Measurements from ENCODE around the gene C2CD4C.

The C2CD4C gene

DNA sequence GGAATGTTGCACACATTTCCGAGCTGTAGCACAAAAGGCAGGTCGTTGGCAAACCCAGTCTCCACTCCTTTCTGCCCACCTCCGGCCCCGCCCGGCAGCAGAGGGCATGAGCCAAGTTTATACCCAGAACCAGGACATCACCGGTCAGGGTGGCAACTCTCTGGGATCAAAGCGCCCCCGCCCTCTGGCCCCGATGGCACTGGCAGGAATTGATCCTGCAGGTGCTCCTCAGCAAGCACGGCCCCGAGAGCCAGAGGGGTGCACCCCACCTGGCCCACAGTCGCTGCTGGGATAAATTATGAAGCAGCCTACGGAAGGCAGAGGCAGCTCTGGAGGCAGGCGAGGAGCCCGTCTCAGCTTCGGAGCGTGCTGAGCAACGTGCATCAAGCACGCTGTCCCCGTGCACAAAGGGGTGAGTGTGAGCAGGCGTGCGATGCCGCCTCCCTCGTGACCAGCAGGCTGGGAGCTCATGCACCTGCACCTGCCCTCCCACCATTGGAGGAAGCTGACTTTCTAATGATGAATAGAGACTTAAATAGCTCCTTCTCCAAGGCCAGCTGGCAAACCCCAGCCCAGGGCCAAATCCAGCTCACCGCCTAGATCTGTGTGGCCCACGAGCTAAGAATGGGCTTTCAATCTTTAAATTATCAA lies 26.2 kb upstream of the C2CD4C start:
- Histone ChIP-seq H4K20me1 (ENCODE audit: insufficient read depth, low read length) (no peaks in the 10 kb centered on the region; the same call in 1 of the 2 replicates), H3K27me3 (ENCODE audit: insufficient read depth, low read length, poor library complexity) (no peaks in the 10 kb centered on the region), H3K36me3 (ENCODE audit: insufficient read depth, low read length) (no peaks in the 10 kb centered on the region), H3K4me2 (ENCODE audit: insufficient read depth, low read length) (no peak overlapping the region), H3K27ac (ENCODE audit: low read length) (no peak overlapping the region), H3K9me3 (ENCODE audit: insufficient read depth, low read length, severe bottlenecking) (no peaks in the 10 kb centered on the region), H3K79me2 (ENCODE audit: insufficient read depth, low read length) (no peaks in the 10 kb centered on the region), H3K4me1 (ENCODE audit: insufficient read depth, low read length) (no peaks in the 10 kb centered on the region), H2AFZ (ENCODE audit: low read depth, low read length) (no peak overlapping the region), H3K4me3 (ENCODE audit: low read depth in 1 of 2, low read length in 2 of 2) (no peak overlapping the region), H3K9ac (ENCODE audit: low read depth, low read length) (no peak overlapping the region)
- ATAC-seq (ENCODE audit: insufficient read depth, low read depth) (no peak), DNase-seq (no peak)
- TF ChIP-seq CTCF (IDR thresholded peaks at IDR 0.05; ENCODE audit: borderline replicate concordance, extremely low read depth, low read length, poor library complexity, severe bottlenecking) (no peak), EZH2 (IDR thresholded peaks at IDR 0.05; ENCODE audit: borderline replicate concordance, low read depth, low read length, severe bottlenecking) (no peak)

GRCh38 chr19:434152-434960 lies 25.4 kb upstream of the C2CD4C start:
- TF ChIP-seq EZH2 (IDR thresholded peaks at IDR 0.05; ENCODE audit: borderline replicate concordance, low read depth, low read length, severe bottlenecking) (no peak), CTCF (IDR thresholded peaks at IDR 0.05; ENCODE audit: borderline replicate concordance, extremely low read depth, low read length, poor library complexity, severe bottlenecking) (no peak)
- H3K4me2 ChIP-seq (ENCODE audit: insufficient read depth, low read length) = no peak overlapping the region
- no peaks in the 10 kb centered on the region for H3K4me1 ChIP-seq (ENCODE audit: insufficient read depth, low read length)
- DNase-seq (no peak), ATAC-seq (ENCODE audit: insufficient read depth, low read depth) (no peak)
- no peaks in the 10 kb centered on the region for H3K36me3 ChIP-seq (ENCODE audit: insufficient read depth, low read length)
- no peaks in the 10 kb centered on the region for H3K27me3 ChIP-seq (ENCODE audit: insufficient read depth, low read length, poor library complexity)
- no peaks in the 10 kb centered on the region for H3K79me2 ChIP-seq (ENCODE audit: insufficient read depth, low read length)
- H3K9me3 ChIP-seq (ENCODE audit: insufficient read depth, low read length, severe bottlenecking) = no peaks in the 10 kb centered on the region
- no peak overlapping the region for H3K9ac ChIP-seq (ENCODE audit: low read depth, low read length)
- H3K27ac ChIP-seq (ENCODE audit: low read length) = no peak overlapping the region
- H2AFZ ChIP-seq (ENCODE audit: low read depth, low read length) = no peak overlapping the region
- H3K4me3 ChIP-seq (ENCODE audit: low read depth in 1 of 2, low read length in 2 of 2) = no peak overlapping the region
- no peaks in the 10 kb centered on the region; the same call in 1 of the 2 replicates for H4K20me1 ChIP-seq (ENCODE audit: insufficient read depth, low read length)

DNA sequence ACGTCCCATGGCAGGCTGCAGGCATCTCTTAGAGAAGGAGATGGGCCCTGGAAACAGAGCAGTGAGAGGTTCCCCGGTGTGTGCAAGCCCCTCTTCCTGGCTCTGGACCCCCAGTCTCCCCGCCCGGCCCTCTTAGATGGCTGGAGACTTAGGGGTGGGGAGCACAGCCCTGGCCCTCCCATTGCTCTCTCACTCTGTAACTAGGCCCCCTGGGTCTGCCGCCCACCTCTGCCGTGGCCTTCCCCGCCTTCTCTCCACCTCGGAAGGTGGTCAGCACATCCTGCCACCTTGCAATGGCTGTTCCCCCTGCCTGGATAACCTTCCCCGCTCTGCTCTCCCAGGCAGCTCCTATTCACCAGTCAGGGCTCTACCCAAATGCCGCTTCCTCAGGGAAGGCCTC lies 21.8 kb upstream of the C2CD4C start:
- Histone ChIP-seq H3K4me2 (ENCODE audit: insufficient read depth, low read length) (no peak overlapping the region), H3K27me3 (ENCODE audit: insufficient read depth, low read length, poor library complexity) (no peaks in the 10 kb centered on the region), H3K9me3 (ENCODE audit: insufficient read depth, low read length, severe bottlenecking) (no peaks in the 10 kb centered on the region), H3K4me3 (ENCODE audit: low read depth in 1 of 2, low read length in 2 of 2) (no peak overlapping the region), H3K36me3 (ENCODE audit: insufficient read depth, low read length) (no peaks in the 10 kb centered on the region), H3K79me2 (ENCODE audit: insufficient read depth, low read length) (no peaks in the 10 kb centered on the region), H3K27ac (ENCODE audit: low read length) (no peak overlapping the region), H4K20me1 (ENCODE audit: insufficient read depth, low read length) (no peaks in the 10 kb centered on the region), H3K9ac (ENCODE audit: low read depth, low read length) (no peak overlapping the region), H3K4me1 (ENCODE audit: insufficient read depth, low read length) (no peaks in the 10 kb centered on the region), H2AFZ (ENCODE audit: low read depth, low read length) (no peak overlapping the region)
- DNase-seq = no peak
- no peak for TF ChIP-seq EZH2 (IDR thresholded peaks at IDR 0.05; ENCODE audit: borderline replicate concordance, low read depth, low read length, severe bottlenecking)
- TF ChIP-seq CTCF (IDR thresholded peaks at IDR 0.05; ENCODE audit: borderline replicate concordance, extremely low read depth, low read length, poor library complexity, severe bottlenecking) = no peak
- no peak for ATAC-seq (ENCODE audit: insufficient read depth, low read depth)
